ENCODE measurements around the gene TBX3.

The TBX3 gene

GRCh38 chr12:114721266-114721665, 37.3 kb upstream of the TBX3 start:
- TF ChIP-seq REST (IDR thresholded peaks at IDR 0.05; ENCODE audit: low read depth) (no peak), TEAD4 (IDR thresholded peaks at IDR 0.05) (no peak), TCF12 (IDR thresholded peaks at IDR 0.05; ENCODE audit: low read depth) (no peak), EP300 (IDR thresholded peaks at IDR 0.05; ENCODE audit: borderline replicate concordance) (no peak), CEBPB (IDR thresholded peaks at IDR 0.05) (no peak), TAF1 (IDR thresholded peaks at IDR 0.05; ENCODE audit: low read depth) (no peak), ZBTB7A (IDR thresholded peaks at IDR 0.05; ENCODE audit: low read depth) (no peak)
- TF ChIP-seq, protein P1, sequence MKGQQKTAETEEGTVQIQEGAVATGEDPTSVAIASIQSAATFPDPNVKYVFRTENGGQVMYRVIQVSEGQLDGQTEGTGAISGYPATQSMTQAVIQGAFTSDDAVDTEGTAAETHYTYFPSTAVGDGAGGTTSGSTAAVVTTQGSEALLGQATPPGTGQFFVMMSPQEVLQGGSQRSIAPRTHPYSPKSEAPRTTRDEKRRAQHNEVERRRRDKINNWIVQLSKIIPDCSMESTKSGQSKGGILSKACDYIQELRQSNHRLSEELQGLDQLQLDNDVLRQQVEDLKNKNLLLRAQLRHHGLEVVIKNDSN (IDR thresholded peaks at IDR 0.05), result no peak
- TF ChIP-seq, protein P2, sequence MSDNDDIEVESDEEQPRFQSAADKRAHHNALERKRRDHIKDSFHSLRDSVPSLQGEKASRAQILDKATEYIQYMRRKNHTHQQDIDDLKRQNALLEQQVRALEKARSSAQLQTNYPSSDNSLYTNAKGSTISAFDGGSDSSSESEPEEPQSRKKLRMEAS (IDR thresholded peaks at IDR 0.05), result no peak

DNA sequence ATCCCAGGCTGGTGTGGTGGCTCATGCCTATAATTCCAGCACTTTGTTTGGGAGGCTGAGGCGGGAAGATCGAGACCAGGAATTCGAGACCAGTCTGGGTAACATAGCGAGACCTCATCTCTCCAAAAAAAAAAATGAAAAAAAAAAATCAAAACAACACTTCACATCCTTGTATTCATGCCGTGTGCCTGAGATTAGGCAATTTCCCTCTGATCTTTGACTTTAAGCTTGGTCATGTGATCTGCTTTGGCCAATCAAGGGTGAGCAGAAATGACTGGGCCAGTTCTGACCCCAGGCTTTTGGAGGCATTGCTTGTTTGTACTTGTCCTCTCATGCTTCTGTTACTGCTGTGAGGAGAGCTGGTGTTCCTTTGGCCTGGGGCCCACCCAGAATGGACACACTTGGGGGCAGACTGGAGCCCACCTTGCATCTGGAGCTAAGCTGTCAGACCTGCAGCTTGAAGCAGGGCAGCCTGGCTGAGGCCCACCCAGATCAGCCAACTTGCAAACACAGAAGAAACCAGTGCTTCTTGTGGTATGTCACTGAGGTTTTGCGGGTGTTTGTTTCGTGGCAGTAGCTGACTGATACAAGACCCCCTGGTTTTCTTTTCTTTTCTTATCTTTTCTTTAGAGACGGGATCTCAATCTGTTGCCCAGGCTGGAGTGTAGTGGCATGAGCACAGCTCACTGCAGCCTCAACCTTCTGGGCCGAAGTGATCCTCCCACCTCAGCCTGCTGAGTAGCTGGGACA, 29.7 kb upstream of the TBX3 start:
- TF ChIP-seq EP300 (IDR thresholded peaks at IDR 0.05; ENCODE audit: borderline replicate concordance), result no peak
- TF ChIP-seq FOXM1 (IDR thresholded peaks at IDR 0.05; ENCODE audit: borderline replicate concordance, low read depth), result no peak

DNA sequence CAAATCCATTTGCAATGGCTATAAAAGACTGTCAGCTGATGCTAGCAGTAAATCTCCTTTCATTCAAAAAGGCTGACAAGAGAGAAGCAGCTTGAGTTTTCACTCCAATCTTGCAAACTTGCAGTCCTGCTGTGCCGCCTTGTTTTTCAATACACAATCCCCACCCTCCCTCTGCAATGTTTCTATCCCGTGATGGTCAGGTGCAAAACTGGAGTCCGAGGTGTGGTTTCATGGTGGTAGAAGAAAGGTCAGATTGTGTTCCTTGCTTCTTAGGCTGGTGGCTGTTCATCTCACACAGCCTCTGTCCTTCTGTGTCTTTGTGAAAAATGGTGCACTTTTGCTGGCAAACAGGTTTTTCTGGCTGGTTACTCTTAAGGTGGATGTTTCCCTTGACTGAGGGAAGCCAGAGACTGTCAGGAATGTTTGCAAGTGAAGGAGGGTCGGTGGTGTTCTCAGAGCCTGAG, 27.7 kb upstream of the TBX3 start:
- no peak for TF ChIP-seq RAD21 (IDR thresholded peaks at IDR 0.05; ENCODE audit: low read depth)
- TF ChIP-seq REST (IDR thresholded peaks at IDR 0.05; ENCODE audit: low read depth), result no peak
- no peak for TF ChIP-seq CREB1 (IDR thresholded peaks at IDR 0.05; ENCODE audit: low read depth)
- no peak for TF ChIP-seq TCF12 (IDR thresholded peaks at IDR 0.05; ENCODE audit: low read depth)
- TF ChIP-seq, protein P2 (IDR thresholded peaks at IDR 0.05), result no peak
- TF ChIP-seq FOXM1 (IDR thresholded peaks at IDR 0.05; ENCODE audit: borderline replicate concordance, low read depth), result no peak
- no peak for TF ChIP-seq NFIC (IDR thresholded peaks at IDR 0.05)
- TF ChIP-seq EP300 (IDR thresholded peaks at IDR 0.05; ENCODE audit: borderline replicate concordance), result no peak
- no peak for TF ChIP-seq TAF1 (IDR thresholded peaks at IDR 0.05; ENCODE audit: low read depth)
- TF ChIP-seq CEBPB (IDR thresholded peaks at IDR 0.05), result no peak
- TF ChIP-seq ZBTB7A (IDR thresholded peaks at IDR 0.05; ENCODE audit: low read depth), result no peak
- no peak for TF ChIP-seq EGR1 (IDR thresholded peaks at IDR 0.05)
- TF ChIP-seq YY1 (IDR thresholded peaks at IDR 0.05; ENCODE audit: low read depth), result no peak
- TF ChIP-seq, protein P1 (IDR thresholded peaks at IDR 0.05), result no peak

DNA sequence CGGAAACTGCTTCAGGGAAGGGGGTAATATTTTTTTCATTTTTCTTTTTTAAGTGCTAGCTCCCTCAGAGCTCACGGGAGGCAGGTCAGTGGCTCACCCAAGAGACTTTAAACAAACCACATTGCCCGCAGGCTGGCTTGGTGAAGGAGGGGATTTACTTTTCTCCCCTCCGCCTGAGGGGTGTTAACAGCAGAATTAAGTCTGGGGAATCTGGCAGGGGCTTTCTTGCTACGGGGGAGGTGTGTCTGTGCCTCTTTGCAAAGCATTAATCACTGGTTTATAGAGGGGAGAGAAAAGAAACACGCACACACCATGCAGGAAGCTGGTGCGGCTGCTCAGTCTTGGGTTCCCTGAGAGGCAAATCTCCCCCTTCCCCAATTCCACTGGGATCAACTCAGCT, 26.2 kb upstream of the TBX3 start:
- TF ChIP-seq CEBPB (IDR thresholded peaks at IDR 0.05) (no peak), CREB1 (IDR thresholded peaks at IDR 0.05; ENCODE audit: low read depth) (no peak), TEAD4 (IDR thresholded peaks at IDR 0.05) (no peak)

- TF ChIP-seq, protein P2 (IDR thresholded peaks at IDR 0.05), result no peak
- TF ChIP-seq TAF1 (IDR thresholded peaks at IDR 0.05; ENCODE audit: low read depth) (no peak), ZBTB7A (IDR thresholded peaks at IDR 0.05; ENCODE audit: low read depth) (no peak), YY1 (IDR thresholded peaks at IDR 0.05; ENCODE audit: low read depth) (no peak), REST (IDR thresholded peaks at IDR 0.05; ENCODE audit: low read depth) (no peak)
These were observed 25.1 kb upstream of the TBX3 start for GRCh38 chr12:114709112-114709511.
